ENCODE measurements around the gene OCA2.

OCA2 gene

DNA sequence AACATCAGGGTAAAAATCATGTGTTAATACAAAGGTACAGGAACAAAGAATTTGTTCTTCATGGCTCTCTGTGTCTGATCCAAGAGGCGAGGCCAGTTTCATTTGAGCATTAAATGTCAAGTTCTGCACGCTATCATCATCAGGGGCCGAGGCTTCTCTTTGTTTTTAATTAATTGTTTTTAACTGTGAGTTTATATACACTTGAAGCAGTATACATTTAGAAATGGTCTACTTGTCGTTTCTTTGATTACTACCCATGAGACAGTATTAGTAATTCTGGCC, 21.2 kb upstream of the OCA2 start:
- no peak for DNase-seq (ENCODE audit: low spot score)

DNA sequence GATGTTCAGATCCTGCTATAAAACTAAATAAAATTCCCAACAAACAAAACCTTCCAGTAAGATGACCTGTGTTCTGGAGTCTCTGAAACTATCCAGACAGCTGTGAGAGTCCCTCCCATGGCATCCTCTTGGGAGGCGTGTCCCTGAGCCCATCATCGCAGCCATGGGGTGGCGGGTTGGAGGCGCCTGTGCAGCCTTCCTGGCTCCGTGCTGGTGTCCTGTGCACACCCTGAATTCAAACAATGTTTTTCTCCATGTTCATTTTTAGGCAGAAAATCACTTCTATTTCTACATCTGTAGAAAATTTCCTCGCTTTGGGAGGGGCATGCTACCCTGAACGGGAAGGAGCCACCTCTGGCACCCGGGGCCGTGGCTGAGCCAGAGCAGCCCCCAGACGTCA, 19.4 kb upstream of the OCA2 start:
- no peak for DNase-seq (ENCODE audit: low spot score)

DNA sequence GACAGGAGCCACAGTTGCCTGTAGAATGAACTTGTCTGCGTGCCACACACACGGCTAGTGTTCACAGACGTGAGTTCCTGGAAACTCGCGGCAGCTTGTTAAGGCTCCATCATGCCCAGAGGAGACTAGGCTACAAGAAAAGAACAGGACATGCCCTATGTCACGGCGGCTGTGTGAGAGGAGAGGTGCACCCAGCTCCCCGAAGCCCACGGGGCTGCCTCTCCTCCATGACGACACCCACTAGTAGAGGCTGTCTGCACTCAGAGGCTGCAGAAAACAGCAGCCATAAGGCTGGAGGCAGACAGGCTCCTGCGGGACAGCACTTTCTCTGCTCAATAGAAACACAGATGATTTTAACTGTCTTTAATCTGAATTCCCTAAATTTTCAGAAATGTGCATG, 19.0 kb upstream of the OCA2 start:
- DNase-seq (ENCODE audit: low spot score): no peak

DNA sequence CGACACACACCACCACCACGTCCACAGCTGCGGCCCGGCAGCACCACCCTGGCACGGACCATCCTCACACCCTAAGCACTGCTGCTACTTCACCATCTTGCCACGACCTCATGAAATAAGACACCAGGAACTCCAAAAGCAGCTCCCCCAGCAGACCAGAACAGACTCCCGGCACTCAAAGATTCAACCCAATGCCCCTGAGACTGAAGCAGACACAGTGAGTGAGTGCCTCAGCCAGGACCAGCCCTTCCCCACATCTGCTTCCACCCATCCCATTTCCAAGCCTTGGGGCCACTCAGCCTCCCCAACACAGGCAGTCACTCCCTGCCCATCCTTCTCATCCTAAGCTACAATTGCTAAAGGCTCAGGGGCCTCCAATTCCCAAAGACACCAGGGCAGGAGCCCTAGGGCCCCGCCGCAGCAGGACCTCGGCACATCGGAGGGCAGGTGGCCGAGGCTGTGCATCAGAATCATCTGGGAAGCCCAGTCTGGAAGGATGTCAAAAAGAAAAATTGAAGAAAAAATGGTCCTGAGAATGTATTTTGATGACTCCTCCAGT, 18.4 kb upstream of the OCA2 start:
- DNase-seq (ENCODE audit: low spot score): no peak

DNA sequence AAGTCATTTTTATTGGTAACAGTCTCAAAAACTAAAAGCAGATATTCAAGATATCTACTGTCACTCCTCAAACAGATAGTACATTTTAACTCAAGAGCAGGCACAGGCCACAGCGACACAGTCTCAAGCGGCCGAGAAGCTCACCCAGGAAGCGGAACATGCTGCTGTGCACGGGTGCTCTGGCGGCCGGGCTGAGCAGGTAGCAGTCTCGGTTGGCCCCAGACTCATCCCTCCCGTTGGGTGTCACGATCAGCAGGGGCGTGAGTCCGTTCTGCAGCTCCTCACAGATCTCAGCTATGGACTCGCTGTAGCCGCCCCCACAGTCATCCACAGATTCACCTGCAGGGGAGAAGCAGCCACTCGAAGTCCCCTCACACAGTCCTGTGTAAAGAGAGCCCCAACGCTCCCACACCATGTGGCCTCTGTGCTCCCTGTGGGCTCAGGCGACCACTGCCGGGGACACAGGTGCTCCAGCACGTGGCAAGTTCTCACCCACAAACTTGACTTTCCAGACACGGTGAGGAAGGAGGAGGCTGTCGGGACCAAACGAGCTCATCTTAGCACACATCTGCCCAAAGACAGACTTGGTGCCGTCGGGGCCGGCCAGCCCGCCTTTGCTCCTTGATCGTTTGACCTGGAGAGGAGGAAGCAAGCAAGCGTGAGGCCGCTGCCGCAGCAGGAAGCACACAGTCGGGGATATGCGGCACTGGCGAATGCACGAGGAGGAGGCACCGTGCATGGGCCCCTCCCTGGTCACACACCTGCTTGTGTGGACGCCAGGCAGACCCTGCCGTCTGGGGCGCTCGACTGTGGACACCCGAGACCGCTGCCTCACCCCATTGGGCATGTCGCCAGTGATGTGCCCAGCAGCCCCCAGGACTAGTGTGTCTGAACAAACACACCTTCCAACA, 17.7 kb upstream of the OCA2 start:
- DNase-seq (ENCODE audit: low spot score): no peak

DNA sequence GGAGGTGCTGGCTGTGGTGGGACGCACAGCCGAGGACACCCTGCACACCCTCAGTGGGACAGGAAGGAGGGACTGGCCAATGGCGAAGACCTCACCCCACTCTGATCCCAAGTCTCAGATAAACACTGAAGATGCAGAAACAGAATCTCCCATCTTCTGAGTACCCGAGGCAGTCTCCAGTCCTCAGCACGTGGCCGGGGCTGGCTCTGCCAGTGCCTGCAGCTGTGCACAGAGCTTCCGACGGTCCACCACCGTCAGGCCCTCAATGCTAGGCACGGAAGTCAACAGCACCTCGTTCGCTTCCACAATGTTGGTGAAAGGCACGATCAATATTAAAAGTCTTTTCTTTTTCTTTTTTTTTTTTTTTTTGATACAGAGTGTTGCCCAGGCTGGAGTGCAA, 16.8 kb upstream of the OCA2 start:
- no peak for DNase-seq (ENCODE audit: low spot score)

DNA sequence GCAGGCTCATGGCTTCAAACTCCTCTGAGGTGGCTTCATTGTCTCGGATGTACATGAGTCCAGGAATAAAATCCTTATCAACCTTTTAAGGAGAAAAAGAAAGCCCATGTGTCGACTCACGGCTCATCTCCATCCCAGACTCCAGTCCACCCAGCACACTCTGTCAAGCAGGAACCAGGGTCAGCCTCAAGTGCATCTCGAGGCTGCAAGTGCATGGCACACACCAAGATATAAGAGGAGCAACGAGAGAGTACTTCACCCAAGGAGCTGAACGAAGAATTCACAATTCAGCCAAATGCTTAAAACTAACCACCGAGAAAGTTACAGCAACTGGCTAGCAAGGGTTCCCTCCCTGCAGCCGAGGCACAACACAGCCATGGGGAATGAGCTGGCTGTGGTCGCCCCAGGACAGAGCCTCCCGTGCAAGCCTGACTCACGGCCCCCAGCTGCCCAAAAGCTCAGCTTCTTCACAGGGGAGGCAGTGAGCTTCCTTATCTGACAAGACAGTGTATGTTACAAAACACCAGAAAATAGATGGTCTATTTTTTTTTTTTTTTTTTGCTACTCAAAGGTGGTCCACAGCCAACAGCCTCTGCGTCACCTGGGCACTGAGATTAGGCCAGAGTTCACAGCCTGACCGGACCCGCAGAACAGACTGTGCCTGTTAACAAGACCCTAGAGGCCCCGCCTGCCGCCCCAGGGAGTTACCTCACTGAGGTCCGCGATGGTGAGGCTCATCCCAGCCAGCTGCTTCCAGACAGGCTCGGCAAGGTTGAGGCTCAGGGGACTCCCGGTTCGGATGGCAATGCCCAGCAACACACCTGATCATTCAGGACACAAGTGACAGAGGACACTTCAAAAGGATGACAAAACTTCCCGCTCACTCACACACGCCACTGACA, 15.9 kb upstream of the OCA2 start:
- no peak for DNase-seq (ENCODE audit: low spot score)

DNA sequence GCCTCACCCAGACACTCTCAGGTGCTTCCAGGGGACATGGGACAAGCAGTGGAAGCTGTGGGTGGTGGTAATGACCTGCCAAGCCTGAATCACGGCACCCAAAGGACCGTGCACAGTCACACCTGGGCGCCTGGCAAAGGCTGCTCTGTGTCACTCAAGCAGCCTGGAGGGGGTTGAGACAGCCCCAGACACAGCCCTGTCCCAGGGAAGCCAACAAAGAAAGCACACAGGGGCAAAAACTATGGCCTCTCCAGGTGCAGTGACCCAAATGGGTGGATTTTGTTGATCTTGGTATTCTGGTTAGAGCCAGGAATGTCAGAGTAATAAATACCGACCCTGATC, 15.0 kb upstream of the OCA2 start:
- no peak for DNase-seq (ENCODE audit: low spot score)

DNA sequence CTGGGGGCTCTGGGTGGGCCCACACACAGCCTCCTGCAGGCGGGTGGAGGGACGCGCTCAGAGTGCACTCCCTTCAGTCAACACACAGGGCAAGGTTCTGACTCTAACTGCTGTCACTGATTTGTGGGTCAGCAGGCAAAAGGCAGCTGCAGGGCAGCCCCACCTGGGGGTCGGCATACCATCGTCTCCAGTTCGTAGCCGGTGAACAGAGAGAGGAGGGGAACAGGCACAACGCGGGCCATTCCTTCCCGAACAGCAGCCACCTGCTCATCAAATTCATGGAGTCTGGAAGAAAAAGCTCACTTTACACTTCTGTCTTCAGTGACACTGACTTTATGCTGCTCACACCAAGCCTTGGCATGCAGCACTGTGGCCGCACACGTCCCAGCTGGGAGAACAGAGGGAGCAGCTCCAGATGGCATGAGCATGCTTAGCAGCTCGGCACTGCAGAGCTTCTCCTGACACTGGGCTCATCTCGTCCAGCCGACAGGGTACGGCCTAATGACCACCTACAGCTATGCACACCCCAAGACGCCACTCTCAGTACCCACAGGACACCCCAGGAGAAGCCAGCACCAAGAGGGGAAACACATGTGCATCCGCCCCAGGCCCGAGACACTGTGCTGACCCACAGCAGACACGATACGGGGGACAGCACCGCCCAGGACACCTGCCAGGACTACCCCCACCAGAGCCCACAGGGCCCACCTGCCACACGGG, 14.4 kb upstream of the OCA2 start:
- DNase-seq (ENCODE audit: low spot score): no peak

DNA sequence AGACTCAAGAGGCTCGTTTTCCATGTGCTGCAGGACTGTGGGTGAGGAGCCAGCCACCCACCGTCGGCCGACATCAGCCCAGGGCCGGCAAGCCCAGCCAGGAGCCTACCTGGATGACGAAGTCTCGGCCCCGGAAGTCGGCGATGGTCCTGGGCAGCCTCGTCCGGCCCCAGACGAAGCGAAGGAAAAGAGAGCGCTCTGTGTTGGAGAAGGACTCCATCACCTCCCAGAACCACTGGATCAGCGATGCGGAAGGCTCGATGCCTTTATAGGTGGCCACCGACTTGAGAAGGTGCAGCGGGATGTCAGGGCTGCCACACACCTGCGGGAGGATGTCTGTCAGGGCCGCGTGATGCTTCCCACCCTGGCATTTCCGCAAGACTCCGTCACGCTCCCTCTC, 13.8 kb upstream of the OCA2 start:
- no peak for DNase-seq (ENCODE audit: low spot score)

DNA sequence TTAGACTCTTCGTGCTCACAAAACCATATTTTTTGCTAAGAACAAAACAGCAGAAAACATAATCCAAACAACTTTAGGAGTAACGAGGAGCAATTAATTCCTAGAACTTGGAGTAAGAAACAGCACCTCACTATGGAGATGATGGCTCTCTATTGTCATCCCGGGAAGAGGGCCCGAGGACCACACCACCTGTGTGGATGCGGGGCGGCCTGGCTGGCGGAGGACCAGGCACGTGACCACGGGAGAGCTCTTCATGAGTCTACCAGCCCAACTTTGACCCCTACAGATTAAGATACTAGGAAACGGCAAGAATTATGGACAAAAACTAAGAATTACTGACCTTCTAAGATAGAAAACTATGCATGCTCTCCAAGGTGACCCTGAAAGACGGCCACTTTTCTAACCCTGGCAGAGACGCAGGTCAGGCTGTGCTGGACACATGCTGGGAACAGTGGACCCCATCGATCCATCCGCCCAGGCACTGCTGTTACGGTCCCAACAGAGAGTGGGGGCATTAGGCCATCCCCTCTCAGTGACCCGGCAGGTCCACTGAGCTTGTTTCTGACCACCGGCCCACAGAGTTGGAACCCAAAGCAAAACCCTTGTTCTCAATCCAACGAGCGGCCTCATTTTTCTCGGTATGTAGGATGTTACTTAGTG, 13.1 kb upstream of the OCA2 start:
- no peak for DNase-seq (ENCODE audit: low spot score)

DNA sequence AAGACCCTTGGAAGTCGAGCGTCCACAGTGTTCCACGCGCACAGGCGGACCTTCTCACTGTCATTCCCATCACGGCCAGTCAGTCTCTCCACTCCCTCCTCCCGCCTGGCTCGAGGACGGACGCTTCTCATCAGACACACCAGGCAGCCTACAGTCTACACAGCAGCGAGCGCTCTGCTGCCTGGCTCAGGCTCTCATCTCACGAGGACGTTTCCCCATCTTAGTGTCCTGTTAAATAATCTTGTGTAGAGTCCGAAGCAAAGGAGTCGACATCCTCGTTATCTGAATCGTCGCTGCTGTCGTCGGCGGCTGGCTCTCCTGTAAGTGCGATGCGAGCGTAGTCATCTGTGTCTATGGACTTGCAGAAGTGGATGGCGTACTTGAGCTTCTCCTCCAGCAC, 12.4 kb upstream of the OCA2 start:
- DNase-seq (ENCODE audit: low spot score): peak; percentile 35

DNA sequence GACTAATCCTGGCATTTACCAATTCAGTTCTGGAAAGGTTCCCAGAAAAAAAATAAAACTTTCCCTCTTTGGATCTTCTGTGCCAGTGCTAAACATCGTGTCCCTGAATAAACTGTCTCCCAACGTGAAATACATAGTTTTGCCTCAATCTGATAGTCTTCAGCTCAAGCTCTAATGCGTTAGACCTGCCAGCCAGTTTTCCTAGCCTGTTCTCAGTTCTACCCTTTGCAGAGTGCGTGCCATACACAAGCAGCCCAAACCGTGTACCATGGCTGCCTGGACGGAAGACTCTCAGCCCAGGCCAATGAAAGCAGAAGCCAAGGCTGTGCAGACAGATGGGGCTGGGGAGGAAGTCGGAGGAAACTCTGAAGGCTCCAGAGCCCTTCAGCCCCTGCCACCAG, 11.4 kb upstream of the OCA2 start:
- peak; percentile 25 for DNase-seq (ENCODE audit: low spot score)

DNA sequence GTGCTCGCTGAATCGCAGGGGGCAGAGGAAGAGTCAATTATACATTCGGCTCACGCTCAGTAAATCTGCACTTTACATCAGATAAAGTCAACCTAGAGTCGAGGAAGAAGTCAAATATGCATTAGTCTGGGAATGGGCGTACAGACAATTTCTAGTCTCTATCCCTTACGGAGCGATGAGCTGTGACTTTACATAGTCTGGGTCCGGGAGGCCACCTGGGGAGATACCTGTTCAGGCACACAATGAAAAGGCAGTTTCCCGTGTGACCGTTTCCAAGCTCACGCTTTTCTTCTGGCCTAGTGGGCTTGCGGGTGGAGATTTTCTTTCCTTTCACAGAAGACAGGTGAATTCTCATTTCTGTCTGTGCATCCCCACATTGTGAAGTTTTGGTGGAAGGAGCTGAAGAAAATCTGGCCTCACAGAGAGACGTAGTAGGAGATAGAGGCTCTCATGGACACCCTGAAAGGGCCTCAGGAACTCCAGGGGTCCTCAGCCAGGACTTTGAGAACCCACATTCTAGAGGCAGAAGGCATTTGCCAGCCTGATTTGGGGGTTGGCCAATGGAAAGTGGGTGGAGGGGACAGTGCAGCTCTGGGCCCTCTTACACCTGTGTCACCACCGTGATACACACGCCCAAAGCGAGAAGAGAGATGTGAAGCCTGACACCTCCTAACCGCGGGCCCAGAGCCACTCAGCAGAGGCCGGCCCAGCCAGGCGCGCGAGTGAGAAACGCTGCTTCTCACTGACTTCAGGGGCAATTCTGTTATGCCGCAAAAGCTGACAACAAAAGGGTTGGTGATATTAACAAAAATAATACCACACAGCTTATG, 10.7 kb upstream of the OCA2 start:
- peak; percentile 29 for DNase-seq (ENCODE audit: low spot score)

DNA sequence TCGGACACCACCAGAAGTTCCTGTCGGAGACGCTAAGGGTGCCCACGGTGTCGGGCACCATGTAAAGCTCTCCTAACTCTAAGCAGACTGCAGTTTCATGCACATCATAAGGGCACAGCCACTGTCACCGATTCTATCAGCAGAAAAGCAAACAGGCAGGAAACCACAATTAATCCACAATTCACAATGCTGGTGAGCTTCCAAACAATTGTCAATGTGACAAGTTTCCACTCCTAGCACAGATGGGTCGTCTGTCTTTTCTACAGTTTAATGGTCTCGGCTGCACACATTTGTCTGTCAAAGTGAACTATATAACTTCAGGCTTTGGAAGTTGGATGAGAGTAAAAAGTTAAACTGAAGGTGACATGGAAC, 8.8 kb upstream of the OCA2 start:
- DNase-seq (ENCODE audit: low spot score): no peak

DNA sequence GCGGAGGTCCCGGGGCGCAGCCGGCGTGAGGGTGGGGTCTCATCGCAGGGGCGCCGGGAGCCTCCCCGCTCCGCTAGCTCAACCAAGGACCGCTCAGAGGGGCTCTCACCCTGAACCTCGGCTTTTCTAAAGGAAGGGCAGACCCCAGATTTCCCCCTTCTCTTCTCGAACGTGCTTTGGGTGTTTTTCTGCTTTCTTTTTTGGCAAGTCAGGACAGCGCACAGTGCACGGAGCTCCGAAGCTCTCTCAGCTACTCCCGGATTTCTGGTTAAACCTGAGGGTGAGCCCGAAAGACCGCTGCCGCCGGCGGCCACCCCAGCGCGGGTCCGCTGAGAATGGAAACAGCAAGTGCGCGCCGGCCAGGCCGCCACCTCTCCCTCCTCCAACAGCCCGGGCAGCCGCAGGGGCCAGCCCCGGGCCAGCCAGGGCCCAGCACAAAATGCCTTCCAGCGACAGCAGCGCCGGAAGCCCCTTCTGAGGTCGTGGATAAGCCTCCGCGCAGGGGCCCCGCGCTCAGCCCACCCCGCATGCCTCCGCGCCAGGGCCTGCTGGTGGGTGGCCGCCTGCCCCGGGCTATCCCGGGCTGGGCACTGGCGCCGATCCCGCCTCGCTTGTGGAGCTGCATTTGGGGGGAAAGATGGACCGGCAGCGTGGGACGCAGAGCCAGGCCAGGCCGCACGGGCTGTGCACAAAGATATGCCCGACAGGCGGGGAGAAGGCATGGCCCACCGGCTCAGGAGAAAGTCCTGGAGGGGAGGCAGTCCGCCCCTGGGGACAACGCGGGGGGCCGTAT, 8.2 kb upstream of the OCA2 start:
- DNase-seq (ENCODE audit: low spot score): peak; percentile 72

DNA sequence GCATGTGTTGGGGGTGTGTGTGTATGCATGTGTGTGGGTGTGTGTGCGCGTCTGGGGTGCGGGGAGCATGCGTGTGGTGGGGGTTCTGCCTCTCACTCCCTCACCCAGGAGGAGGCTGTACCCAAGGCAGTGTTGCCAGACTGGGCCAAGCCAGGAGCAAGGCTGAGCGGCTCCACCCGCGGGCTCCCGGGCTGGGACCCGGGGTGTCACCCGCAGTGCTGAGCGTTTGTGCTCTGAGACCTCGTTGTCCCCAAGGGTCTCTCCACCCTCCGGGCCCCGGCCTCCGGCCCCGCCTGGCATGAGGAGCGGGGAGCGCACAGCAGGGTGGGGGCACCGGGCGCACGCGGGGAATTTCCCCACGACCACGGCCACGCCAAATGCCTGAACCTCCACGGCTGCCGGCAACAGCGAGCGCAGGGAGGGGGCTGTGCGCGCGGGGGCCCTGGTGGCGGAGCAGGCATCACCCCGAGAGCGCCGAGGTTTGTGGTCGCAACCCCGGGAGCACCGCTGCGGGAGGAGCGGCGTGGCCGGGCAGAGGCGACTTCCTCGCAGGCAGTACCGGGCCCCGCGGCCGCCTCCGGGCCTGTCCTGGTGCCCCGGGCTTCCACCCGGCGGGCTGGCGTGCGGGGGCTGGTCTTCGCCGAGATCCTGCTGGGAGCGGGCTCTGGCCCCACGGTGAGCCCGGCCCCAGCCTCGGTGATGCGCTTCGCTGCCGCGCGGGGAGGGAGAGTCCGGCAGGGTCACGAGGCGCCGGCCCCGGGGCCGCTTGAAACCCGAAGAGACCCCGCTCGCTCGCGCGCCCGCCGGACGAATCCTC, 7.4 kb upstream of the OCA2 start:
- DNase-seq (ENCODE audit: low spot score): peak; percentile 66

DNA sequence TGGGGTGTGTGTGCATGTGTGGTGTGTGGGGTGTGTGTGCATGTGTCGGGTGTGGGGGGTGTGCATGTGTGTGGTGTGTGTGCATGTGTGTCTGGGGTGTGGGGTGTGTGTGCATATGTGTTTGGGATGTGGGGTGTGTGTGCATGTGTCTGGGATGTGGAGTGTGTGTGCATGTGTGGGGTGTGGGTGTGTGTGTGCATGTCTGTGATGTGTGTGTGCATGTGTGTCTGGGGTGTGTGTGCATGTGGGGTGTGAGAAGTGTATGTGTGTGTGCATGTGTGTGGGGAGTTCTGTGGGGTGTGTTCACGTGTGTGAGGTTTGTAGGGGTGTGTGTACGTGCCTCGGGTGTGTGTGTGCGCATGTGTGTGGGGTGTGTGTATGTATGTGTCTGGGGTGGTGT, 6.7 kb upstream of the OCA2 start:
- peak; percentile 36 for DNase-seq (ENCODE audit: low spot score)

DNA sequence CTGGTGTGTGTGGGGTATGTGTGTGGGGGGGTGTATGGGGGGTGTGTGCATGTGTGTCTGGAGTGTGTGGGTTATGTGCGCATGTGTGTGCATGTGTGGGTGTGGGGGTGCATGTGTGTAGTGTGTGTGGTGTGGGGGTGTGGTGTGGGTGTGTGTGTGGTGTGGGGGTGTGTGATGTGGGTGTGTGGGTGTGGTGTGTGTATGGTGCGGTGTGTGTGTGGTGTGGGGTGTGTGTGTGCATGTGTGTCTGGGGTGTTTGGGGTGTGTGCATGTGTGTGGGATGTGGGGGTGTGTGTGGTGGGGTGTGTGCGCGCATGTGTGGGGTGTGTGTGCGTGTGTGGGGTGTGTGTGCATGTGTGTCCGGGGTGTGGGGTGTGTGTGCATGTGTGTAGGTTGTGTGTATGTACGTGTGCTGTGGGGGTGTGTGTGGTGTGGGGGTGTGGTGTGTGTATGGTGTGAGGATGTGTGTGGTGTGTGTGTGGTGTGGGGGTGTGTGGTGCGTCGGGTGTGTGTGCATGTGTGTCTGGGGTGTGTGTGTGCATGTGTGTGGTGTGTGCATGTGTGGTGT, 6.2 kb upstream of the OCA2 start:
- peak; percentile 37 for DNase-seq (ENCODE audit: low spot score)
